ENCODE results near the gene MAP2K5.

MAP2K5 gene

GRCh38 chr15:67735896-67736295 is 193.4 kb downstream of the MAP2K5 start:
- TF ChIP-seq RAD21 (IDR thresholded peaks at IDR 0.05; ENCODE audit: low read depth), result no peak
- TF ChIP-seq CREB1 (IDR thresholded peaks at IDR 0.05; ENCODE audit: low read depth), result no peak
- no peak for TF ChIP-seq FOXM1 (IDR thresholded peaks at IDR 0.05; ENCODE audit: borderline replicate concordance, low read depth)
- TF ChIP-seq YY1 (IDR thresholded peaks at IDR 0.05; ENCODE audit: low read depth), result no peak
- no peak for TF ChIP-seq EP300 (IDR thresholded peaks at IDR 0.05; ENCODE audit: borderline replicate concordance)

DNA sequence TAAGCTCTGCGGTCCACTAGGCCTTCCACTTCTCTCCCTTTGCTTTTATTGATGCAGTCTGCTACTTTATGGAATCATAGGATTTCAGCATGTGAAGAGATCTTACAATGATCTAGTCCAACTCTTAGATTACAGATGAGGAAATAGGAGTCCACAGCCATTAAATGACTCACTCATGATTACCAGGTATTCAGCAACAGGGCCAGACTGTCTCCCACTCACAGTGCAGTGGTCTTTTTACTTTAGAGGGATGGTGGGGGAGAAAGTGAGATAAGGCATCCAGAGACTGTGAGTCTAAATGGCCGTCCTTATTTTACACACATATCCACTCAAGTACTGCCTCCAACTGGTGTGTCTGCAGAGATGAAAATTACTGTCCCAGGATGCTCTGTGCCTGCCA is 194.3 kb downstream of the MAP2K5 start:
- TF ChIP-seq EP300 (IDR thresholded peaks at IDR 0.05; ENCODE audit: borderline replicate concordance) (no peak), CEBPB (IDR thresholded peaks at IDR 0.05) (no peak), TEAD4 (IDR thresholded peaks at IDR 0.05) (no peak), CREB1 (IDR thresholded peaks at IDR 0.05; ENCODE audit: low read depth) (no peak), NFIC (IDR thresholded peaks at IDR 0.05) (no peak), ZBTB7A (IDR thresholded peaks at IDR 0.05; ENCODE audit: low read depth) (no peak)
- TF ChIP-seq, protein P1, sequence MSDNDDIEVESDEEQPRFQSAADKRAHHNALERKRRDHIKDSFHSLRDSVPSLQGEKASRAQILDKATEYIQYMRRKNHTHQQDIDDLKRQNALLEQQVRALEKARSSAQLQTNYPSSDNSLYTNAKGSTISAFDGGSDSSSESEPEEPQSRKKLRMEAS (IDR thresholded peaks at IDR 0.05), result no peak

DNA sequence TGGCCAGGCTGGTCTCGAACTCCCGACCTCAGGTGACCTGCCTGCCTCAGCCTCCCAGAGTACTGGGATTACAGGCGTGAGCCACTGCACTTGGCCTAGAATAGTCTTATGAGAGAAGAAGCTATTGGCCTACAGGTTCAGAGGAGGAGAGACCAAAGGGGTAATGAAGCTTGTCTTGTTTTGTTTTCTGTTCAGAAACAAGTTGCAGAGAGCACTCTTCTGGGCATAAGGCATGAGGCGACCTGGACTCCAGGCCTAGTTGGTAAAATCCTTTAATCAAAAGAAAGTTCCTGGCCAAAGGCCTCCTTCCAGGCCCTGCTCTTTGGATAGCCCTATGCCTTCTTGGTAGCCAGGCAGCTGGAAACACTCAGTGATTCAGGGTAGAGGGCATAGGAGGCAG is 195.6 kb downstream of the MAP2K5 start:
- TF ChIP-seq NFIC (IDR thresholded peaks at IDR 0.05) (no peak), CEBPB (IDR thresholded peaks at IDR 0.05) (no peak), CREB1 (IDR thresholded peaks at IDR 0.05; ENCODE audit: low read depth) (no peak), REST (IDR thresholded peaks at IDR 0.05; ENCODE audit: low read depth) (no peak), FOXM1 (IDR thresholded peaks at IDR 0.05; ENCODE audit: borderline replicate concordance, low read depth) (no peak), RAD21 (IDR thresholded peaks at IDR 0.05; ENCODE audit: low read depth) (no peak), USF1 (IDR thresholded peaks at IDR 0.05) (no peak), YY1 (IDR thresholded peaks at IDR 0.05; ENCODE audit: low read depth) (no peak), ZBTB7A (IDR thresholded peaks at IDR 0.05; ENCODE audit: low read depth) (no peak), TAF1 (IDR thresholded peaks at IDR 0.05; ENCODE audit: low read depth) (no peak), EGR1 (IDR thresholded peaks at IDR 0.05) (no peak), TEAD4 (IDR thresholded peaks at IDR 0.05) (no peak), TCF12 (IDR thresholded peaks at IDR 0.05; ENCODE audit: low read depth) (no peak), EP300 (IDR thresholded peaks at IDR 0.05; ENCODE audit: borderline replicate concordance) (no peak)
- TF ChIP-seq, protein P1 (IDR thresholded peaks at IDR 0.05), result no peak

GRCh38 chr15:67740405-67740804 is 197.9 kb downstream of the MAP2K5 start:
- TF ChIP-seq REST (IDR thresholded peaks at IDR 0.05; ENCODE audit: low read depth) (no peak), YY1 (IDR thresholded peaks at IDR 0.05; ENCODE audit: low read depth) (no peak), TEAD4 (IDR thresholded peaks at IDR 0.05) (no peak), CEBPB (IDR thresholded peaks at IDR 0.05) (no peak), EP300 (IDR thresholded peaks at IDR 0.05; ENCODE audit: borderline replicate concordance) (no peak), ZBTB7A (IDR thresholded peaks at IDR 0.05; ENCODE audit: low read depth) (no peak), TAF1 (IDR thresholded peaks at IDR 0.05; ENCODE audit: low read depth) (no peak), USF1 (IDR thresholded peaks at IDR 0.05) (no peak), NFIC (IDR thresholded peaks at IDR 0.05) (no peak), EGR1 (IDR thresholded peaks at IDR 0.05) (no peak), CREB1 (IDR thresholded peaks at IDR 0.05; ENCODE audit: low read depth) (no peak), FOXM1 (IDR thresholded peaks at IDR 0.05; ENCODE audit: borderline replicate concordance, low read depth) (no peak), RAD21 (IDR thresholded peaks at IDR 0.05; ENCODE audit: low read depth) (no peak), TCF12 (IDR thresholded peaks at IDR 0.05; ENCODE audit: low read depth) (no peak)
- TF ChIP-seq, protein P1 (IDR thresholded peaks at IDR 0.05), result no peak

DNA sequence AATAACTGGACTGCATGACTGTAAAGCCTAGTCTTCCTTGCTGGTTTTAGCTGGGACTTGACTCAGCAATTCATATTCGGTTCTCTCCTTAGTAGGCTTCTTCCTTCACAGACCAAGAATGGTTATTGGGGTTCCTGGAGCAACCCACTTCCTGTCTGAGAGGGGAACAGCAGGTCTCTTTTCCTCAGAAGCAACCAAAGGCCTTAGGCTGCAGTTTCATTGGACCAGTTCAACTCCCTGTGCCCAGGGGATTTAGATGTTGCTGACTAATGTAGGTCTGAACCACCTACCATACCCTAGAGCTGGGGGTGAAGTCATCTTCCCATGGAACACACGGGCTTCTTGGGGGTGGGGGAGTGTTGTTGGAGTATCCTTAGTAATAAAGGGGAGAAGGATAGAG is 198.8 kb downstream of the MAP2K5 start:
- TF ChIP-seq ZBTB7A (IDR thresholded peaks at IDR 0.05; ENCODE audit: low read depth) (no peak), YY1 (IDR thresholded peaks at IDR 0.05; ENCODE audit: low read depth) (no peak), RAD21 (IDR thresholded peaks at IDR 0.05; ENCODE audit: low read depth) (no peak), CREB1 (IDR thresholded peaks at IDR 0.05; ENCODE audit: low read depth) (no peak), NFIC (IDR thresholded peaks at IDR 0.05) (no peak), TAF1 (IDR thresholded peaks at IDR 0.05; ENCODE audit: low read depth) (no peak), FOXM1 (IDR thresholded peaks at IDR 0.05; ENCODE audit: borderline replicate concordance, low read depth) (no peak), EP300 (IDR thresholded peaks at IDR 0.05; ENCODE audit: borderline replicate concordance) (no peak), EGR1 (IDR thresholded peaks at IDR 0.05) (no peak), CEBPB (IDR thresholded peaks at IDR 0.05) (no peak), TCF12 (IDR thresholded peaks at IDR 0.05; ENCODE audit: low read depth) (no peak), TEAD4 (IDR thresholded peaks at IDR 0.05) (no peak), USF1 (IDR thresholded peaks at IDR 0.05) (no peak)
- TF ChIP-seq, protein P1 (IDR thresholded peaks at IDR 0.05), result no peak
